OCI-LY7 (cell line): ENCODE data around the gene ZNF672. TPM values are rescaled to one million over a fixed set of nuclear protein-coding genes. Genes with fewer than 3 reads are reported as not detected.
A peak's percentile ranks its signal among the peaks of the same experiment; 100 is the strongest.

ENCODE experiments used
- BruUV-seq: library from RNA; stranded (reverse); fragments of 400-500 nt; replicated peaks from 2 replicates; lab custom pipeline; 2021; lab: Mats Ljungman, UMichigan
- CTCF ChIA-PET: fragments of 300-600 bp; sonication (Branson Sonifier 250); formaldehyde crosslinking; loops from one replicate; lab custom pipeline; 2022; ENCODE audit warnings: antibody characterized with exemption; ENCODE audit not compliant: unreplicated experiment; lab: Charles Lee
- POLR2A ChIA-PET: fragments of 300-600 bp; sonication (Branson Sonifier 250); formaldehyde crosslinking; loops from one replicate; lab custom pipeline; 2022; ENCODE audit warnings: antibody characterized with exemption; lab: Charles Lee
- DNase-seq: peaks from one replicate; pipeline ENCODE4 v3.0.0-alpha.2; 2015; ENCODE audit warnings: low spot score
- H2AFZ ChIP-seq: fragments of 200-600 bp; sonication (generic), shearing (Covaris generic); 2 replicates; pipeline ENCODE4 v1.6.1; 2014; ENCODE audit warnings: mild to moderate bottlenecking, antibody characterized with exemption, low read length, moderate library complexity
- H3K27ac ChIP-seq: fragments of 200-600 bp; sonication (generic); 2 replicates; pipeline ENCODE4 v1.5.1; 2014; ENCODE audit warnings: mixed run types, low read depth, mild to moderate bottlenecking, moderate library complexity, low read length, inconsistent platforms; ENCODE audit not compliant: poor library complexity, severe bottlenecking
- H3K36me3 ChIP-seq: fragments of 200-600 bp; sonication (generic); 2 replicates; pipeline ENCODE4 v1.6.1; 2014; ENCODE audit warnings: mild to moderate bottlenecking, antibody characterized with exemption, low read length, moderate library complexity, mixed read lengths; ENCODE audit not compliant: insufficient read depth
- H3K4me1 ChIP-seq: fragments of 200-600 bp; sonication (generic); 2 replicates; pipeline ENCODE4 v1.5.1; 2014; ENCODE audit warnings: mild to moderate bottlenecking, low read length; ENCODE audit not compliant: insufficient read depth, poor library complexity, severe bottlenecking
- H3K4me2 ChIP-seq: fragments of 200-600 bp; sonication (generic); 2 replicates; pipeline ENCODE4 v1.6.1; 2014; ENCODE audit warnings: mild to moderate bottlenecking, low read length
- H3K4me3 ChIP-seq: fragments of 200-600 bp; sonication (generic); 2 replicates; pipeline ENCODE4 v1.5.1; 2014; ENCODE audit warnings: mild to moderate bottlenecking, low read depth, low read length; ENCODE audit not compliant: poor library complexity, severe bottlenecking
- H3K79me2 ChIP-seq: fragments of 200-600 bp; sonication (generic); 2 replicates; pipeline ENCODE4 v1.6.1; 2016; ENCODE audit warnings: low read depth, mild to moderate bottlenecking, low read length, moderate library complexity, mixed read lengths; ENCODE audit not compliant: insufficient read depth
- H3K9me2 ChIP-seq: fragments of 200-600 bp; sonication (generic); 2 replicates; pipeline ENCODE4 v1.6.1; 2016; ENCODE audit warnings: mild to moderate bottlenecking, low read length, mixed read lengths; ENCODE audit not compliant: insufficient read depth
- H3K9me3 ChIP-seq: fragments of 200-600 bp; sonication (generic); 2 replicates; pipeline ENCODE4 v1.6.1; 2014; ENCODE audit warnings: mild to moderate bottlenecking, mixed run types, low read length, mixed read lengths
- H4K20me1 ChIP-seq: fragments of 200-600 bp; sonication (generic); 2 replicates; pipeline ENCODE4 v1.6.1; 2014; ENCODE audit warnings: mild to moderate bottlenecking, antibody characterized with exemption, low read length, moderate library complexity, mixed read lengths; ENCODE audit not compliant: insufficient read depth
- EZH2phosphoT487 ChIP-seq: fragments of 200-600 bp; sonication (generic); IDR thresholded peaks from 2 replicates; pipeline ENCODE4 v1.6.1; 2018; ENCODE audit warnings: low read depth, borderline replicate concordance, mild to moderate bottlenecking, mixed run types, antibody characterized with exemption, low read length, moderate library complexity, mixed read lengths
- intact Hi-C: fragments of 100-400 bp; cut with micrococcal nuclease; formaldehyde crosslinking; loops from one replicate; pipeline ENCODE4 v1.10.0; 2022; ENCODE audit not compliant: unreplicated experiment
- total RNA-seq, 2 experiments: library from RNA; depleted of rRNA in 1 of 2; stranded (reverse); fragments of >200 nt in 1 of 2; shearing (Covaris generic) in 1 of 2; gene quantifications; 2 replicates each; pipeline ENCODE4 v1.2.3, GENCODE V29; 2014 to 2022
- TF ChIP-seq, protein P1 (sequence below): fragments of 200-600 bp; sonication (generic); conservative IDR thresholded peaks from 2 replicates; pipeline ENCODE4 v1.5.1; 2014; ENCODE audit warnings: mild to moderate bottlenecking, antibody characterized with exemption, low read length, moderate library complexity, mixed read lengths

The ZNF672 gene
- total RNA-seq, 2 experiments from 2014 or later = 52.7 to 56.1 TPM

GRCh38 chr1:248818505-248819374 is 19.3 kb upstream of the ZNF672 start:
- POLR2A ChIA-PET = interaction anchor here (0.7 to 2.3 kb wide), 3 partner anchors 13 to 81 kb away, joined by 4 to 8 read pairs (median 6); no protein-coding TSS in a partner anchor
- Histone ChIP-seq H2AFZ (no peak overlapping the region), H3K4me3 (no peak overlapping the region), H3K4me2 (peak overlapping the region; percentile 27; the same call in 1 of the 2 replicates), H3K79me2 (no peaks in the 10 kb centered on the region), H3K36me3 (peaks cover 55% of the 10 kb centered on the region), H3K9me3 (no peaks in the 10 kb centered on the region), H3K9me2 (no peaks in the 10 kb centered on the region), H3K27ac (no peak overlapping the region), H3K4me1 (peaks cover 30% of the 10 kb centered on the region), H4K20me1 (no peaks in the 10 kb centered on the region)
- CTCF ChIA-PET = no interaction called here
- intact Hi-C loops = no loop called here
- TF ChIP-seq, protein P1, sequence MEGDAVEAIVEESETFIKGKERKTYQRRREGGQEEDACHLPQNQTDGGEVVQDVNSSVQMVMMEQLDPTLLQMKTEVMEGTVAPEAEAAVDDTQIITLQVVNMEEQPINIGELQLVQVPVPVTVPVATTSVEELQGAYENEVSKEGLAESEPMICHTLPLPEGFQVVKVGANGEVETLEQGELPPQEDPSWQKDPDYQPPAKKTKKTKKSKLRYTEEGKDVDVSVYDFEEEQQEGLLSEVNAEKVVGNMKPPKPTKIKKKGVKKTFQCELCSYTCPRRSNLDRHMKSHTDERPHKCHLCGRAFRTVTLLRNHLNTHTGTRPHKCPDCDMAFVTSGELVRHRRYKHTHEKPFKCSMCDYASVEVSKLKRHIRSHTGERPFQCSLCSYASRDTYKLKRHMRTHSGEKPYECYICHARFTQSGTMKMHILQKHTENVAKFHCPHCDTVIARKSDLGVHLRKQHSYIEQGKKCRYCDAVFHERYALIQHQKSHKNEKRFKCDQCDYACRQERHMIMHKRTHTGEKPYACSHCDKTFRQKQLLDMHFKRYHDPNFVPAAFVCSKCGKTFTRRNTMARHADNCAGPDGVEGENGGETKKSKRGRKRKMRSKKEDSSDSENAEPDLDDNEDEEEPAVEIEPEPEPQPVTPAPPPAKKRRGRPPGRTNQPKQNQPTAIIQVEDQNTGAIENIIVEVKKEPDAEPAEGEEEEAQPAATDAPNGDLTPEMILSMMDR = no peak
- no peak for TF ChIP-seq EZH2phosphoT487
- BruUV-seq = no TSS peak
- DNase-seq = no peak

DNA sequence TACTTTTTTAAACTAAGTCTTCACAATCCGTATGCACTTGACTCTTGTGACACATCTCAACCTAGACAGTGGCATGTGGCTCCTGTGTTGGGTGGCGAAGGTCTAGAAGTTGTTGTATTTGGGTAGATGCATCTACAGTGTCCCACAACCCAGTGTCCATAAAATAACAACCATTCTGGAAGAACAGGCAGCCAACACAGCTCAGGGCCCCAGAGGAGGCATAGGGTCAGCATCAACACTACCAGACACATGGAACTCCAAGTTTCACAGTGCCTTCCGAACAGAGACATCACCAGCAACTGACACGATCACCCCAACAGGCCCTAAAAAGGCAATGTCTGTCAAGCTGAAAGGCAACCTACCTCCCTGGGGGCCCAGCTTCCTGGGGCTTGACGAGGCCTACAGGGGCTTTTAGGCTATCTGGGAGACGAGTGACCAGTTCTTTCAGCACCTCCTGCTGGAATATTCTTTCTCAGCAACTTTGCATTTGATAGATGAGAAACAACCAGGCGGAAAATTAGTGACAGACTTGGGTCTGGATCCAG is 17.9 kb upstream of the ZNF672 start:
- no TSS peak for BruUV-seq
- no peak overlapping the region for H2AFZ ChIP-seq
- H3K9me3 ChIP-seq = no peaks in the 10 kb centered on the region
- TF ChIP-seq, protein P1 = no peak
- no peak for TF ChIP-seq EZH2phosphoT487
- no peak overlapping the region for H3K4me3 ChIP-seq
- H3K36me3 ChIP-seq = peaks cover 44% of the 10 kb centered on the region
- H3K27ac ChIP-seq = no peak overlapping the region
- peaks cover 42% of the 10 kb centered on the region for H3K4me1 ChIP-seq
- intact Hi-C loops = no loop called here
- no peaks in the 10 kb centered on the region for H3K9me2 ChIP-seq
- no peak for DNase-seq
- peaks cover 6% of the 10 kb centered on the region; the same call in 1 of the 2 replicates for H3K79me2 ChIP-seq
- no peak overlapping the region for H3K4me2 ChIP-seq
- no peaks in the 10 kb centered on the region for H4K20me1 ChIP-seq
- ChIA-PET CTCF (no interaction called here), POLR2A (interaction anchor here (0.7 to 2.8 kb wide), 4 partner anchors 14 to 80 kb away, joined by 3 to 17 read pairs (median 6); partner anchors contain the start of gene ZNF672)
